ENCODE data around the gene ANKUB1. TPM values are rescaled to one million over a fixed set of nuclear protein-coding genes. Genes with fewer than 3 reads are reported as not detected.

Gene ANKUB1
- total RNA-seq, 1 donor from 2014 or later = not detected

DNA sequence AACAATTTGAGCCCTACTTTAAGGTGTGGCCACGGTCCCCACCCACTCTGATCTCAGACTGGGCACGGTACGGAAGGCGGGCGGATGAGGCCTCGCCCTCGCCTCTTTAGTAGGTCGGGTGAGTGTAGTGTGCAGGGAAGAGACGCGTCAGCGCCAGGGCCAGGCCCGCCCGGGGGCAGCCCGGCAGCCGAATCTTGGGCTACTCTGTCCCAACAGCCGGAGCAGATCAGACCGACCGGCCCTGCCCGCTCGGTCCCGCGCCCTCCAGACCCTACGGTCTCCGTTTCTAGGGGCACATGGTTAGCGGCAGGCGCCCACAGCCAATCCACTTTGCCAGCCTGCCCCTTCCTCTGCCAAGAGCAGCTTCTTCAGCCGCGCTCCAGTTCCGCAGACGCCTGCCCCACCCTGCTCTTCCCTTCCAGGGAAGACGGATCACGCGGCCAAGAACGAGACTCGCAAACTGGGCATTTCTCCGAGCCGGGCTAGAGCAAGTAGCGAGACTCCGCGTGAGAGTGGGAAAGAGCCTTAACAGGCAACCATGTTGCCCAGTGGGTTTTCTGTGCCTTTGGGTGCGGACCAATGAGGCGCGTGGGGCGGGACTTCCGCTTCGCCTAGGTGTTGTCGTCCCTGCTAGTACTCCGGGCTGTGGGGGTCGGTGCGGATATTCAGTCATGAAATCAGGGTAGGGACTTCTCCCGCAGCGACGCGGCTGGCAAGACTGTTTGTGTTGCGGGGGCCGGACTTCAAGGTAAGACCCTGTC lies 20.4 kb upstream of the ANKUB1 start, which contains the start of gene RNF13:
Gene RNF13 (plus strand): TSS at position 610 of the 761 bp plus-strand sequence. CDS start 32,812 bp downstream, outside the sequence.
- H3K27ac Mint-ChIP-seq = peak within 1 kb of the TSS; percentile 96
- H3K4me1 ChIP-seq = peaks cover 13% of the 10 kb centered on the region
- peak within 1 kb of the TSS; percentile 98 for H2AFZ ChIP-seq (replicated peaks)
- H3K27me3 ChIP-seq = no peaks in the 10 kb centered on the region
- peaks cover 2% of the 10 kb centered on the region for H3K36me3 Mint-ChIP-seq
- no peak for TF ChIP-seq EZH2 (IDR thresholded peaks at IDR 0.05)
- TF ChIP-seq, protein P1, sequence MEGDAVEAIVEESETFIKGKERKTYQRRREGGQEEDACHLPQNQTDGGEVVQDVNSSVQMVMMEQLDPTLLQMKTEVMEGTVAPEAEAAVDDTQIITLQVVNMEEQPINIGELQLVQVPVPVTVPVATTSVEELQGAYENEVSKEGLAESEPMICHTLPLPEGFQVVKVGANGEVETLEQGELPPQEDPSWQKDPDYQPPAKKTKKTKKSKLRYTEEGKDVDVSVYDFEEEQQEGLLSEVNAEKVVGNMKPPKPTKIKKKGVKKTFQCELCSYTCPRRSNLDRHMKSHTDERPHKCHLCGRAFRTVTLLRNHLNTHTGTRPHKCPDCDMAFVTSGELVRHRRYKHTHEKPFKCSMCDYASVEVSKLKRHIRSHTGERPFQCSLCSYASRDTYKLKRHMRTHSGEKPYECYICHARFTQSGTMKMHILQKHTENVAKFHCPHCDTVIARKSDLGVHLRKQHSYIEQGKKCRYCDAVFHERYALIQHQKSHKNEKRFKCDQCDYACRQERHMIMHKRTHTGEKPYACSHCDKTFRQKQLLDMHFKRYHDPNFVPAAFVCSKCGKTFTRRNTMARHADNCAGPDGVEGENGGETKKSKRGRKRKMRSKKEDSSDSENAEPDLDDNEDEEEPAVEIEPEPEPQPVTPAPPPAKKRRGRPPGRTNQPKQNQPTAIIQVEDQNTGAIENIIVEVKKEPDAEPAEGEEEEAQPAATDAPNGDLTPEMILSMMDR (IDR thresholded peaks at IDR 0.05) = no peak
- no peak for TF ChIP-seq EZH2phosphoT487 (IDR thresholded peaks at IDR 0.05)
- peaks cover 2% of the 10 kb centered on the region for H3K27me3 Mint-ChIP-seq (ENCODE audit: insufficient read depth, low read depth)
- peak within 1 kb of the TSS; percentile 99 for H3K4me3 Mint-ChIP-seq
- peaks cover 29% of the 10 kb centered on the region for H4K20me1 ChIP-seq (ENCODE audit: low read depth)
- peaks cover 40% of the 10 kb centered on the region for H3K79me2 ChIP-seq (ENCODE audit: low read depth)
- H3K9me3 Mint-ChIP-seq = no peaks in the 10 kb centered on the region
- H3K9me3 ChIP-seq (ENCODE audit: low read depth) = no peaks in the 10 kb centered on the region
- peaks cover 26% of the 10 kb centered on the region for H3K4me1 Mint-ChIP-seq
- DNase-seq (ENCODE audit: low spot score) = peak; percentile 90
- peaks cover 31% of the 10 kb centered on the region for H3F3A ChIP-seq (ENCODE audit: low read depth)
- no peak within 1 kb of the TSS for H3K9ac ChIP-seq
- H3K4me2 ChIP-seq = peak within 1 kb of the TSS; percentile 96
- H3K27ac ChIP-seq = peak within 1 kb of the TSS; percentile 48
- H3K36me3 ChIP-seq = no peaks in the 10 kb centered on the region
- peak within 1 kb of the TSS; percentile 74 for H3K4me3 ChIP-seq

DNA sequence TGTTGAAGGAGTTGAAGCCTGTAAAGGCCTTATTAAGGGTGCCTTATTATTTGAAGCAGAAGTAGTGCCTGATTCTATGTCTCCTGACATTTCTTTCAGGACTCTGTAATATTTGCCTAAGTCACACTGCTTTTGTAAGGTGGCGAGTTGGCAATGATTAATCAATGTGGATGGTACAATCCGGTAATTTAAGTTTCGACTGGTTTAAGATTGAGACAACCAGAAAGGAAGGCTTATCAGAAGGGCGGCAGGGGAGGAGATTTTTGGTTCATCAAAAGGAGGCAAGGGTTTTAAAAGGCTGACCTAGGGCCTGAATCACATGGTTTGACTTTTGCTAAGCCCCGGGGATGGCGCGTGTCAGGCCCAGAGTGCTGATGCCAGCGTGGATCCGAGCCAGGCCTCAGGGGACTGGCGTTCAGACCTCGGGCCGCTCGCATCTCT lies 19.8 kb upstream of the ANKUB1 start:
- H3K27me3 ChIP-seq = no peaks in the 10 kb centered on the region
- H3K27ac ChIP-seq = no peak overlapping the region
- H3K9me3 ChIP-seq (ENCODE audit: low read depth) = no peaks in the 10 kb centered on the region
- peak overlapping the region; percentile 98 for H2AFZ ChIP-seq (replicated peaks)
- H3K4me1 Mint-ChIP-seq = peaks cover 26% of the 10 kb centered on the region
- H3F3A ChIP-seq (ENCODE audit: low read depth) = peaks cover 31% of the 10 kb centered on the region
- H3K9ac ChIP-seq = no peak overlapping the region
- H3K36me3 Mint-ChIP-seq = peaks cover 2% of the 10 kb centered on the region
- peak overlapping the region; percentile 96 for H3K27ac Mint-ChIP-seq
- peaks cover 13% of the 10 kb centered on the region for H3K4me1 ChIP-seq
- peaks cover 2% of the 10 kb centered on the region for H3K27me3 Mint-ChIP-seq (ENCODE audit: insufficient read depth, low read depth)
- no peaks in the 10 kb centered on the region for H3K9me3 Mint-ChIP-seq
- H4K20me1 ChIP-seq (ENCODE audit: low read depth) = peaks cover 29% of the 10 kb centered on the region
- H3K4me3 ChIP-seq = peak overlapping the region; percentile 74
- H3K4me2 ChIP-seq = peak overlapping the region; percentile 96
- peak overlapping the region; percentile 99 for H3K4me3 Mint-ChIP-seq
- H3K36me3 ChIP-seq = no peaks in the 10 kb centered on the region
- DNase-seq (ENCODE audit: low spot score) = peak; percentile 41
- peaks cover 34% of the 10 kb centered on the region for H3K79me2 ChIP-seq (ENCODE audit: low read depth)
- no peak for TF ChIP-seq EZH2 (IDR thresholded peaks at IDR 0.05)
- no peak for TF ChIP-seq EZH2phosphoT487 (IDR thresholded peaks at IDR 0.05)
- TF ChIP-seq, protein P1 (IDR thresholded peaks at IDR 0.05) = no peak

DNA sequence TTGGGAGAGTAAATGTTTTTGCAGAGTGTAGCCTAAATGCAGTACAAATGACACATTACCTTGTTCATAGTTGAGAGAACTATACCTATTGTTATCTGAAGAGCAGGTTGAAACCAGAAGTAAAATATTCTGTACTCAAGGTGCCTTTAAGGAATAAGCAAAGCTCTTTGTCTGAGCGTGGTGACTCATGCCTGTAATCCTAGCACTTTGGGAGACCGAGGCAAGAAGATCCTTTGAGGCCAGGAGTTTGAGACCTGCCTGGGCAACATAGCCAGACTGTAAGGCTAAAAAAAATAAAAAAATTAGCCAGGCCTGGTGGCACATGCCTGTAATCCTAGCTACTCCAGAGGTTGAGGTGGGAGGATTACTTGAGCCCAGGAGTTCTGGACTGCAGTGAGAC lies 18.5 kb upstream of the ANKUB1 start:
- H3K4me3 Mint-ChIP-seq = no peak overlapping the region
- H3K27ac Mint-ChIP-seq = no peak overlapping the region
- Histone ChIP-seq H4K20me1 (ENCODE audit: low read depth) (peaks cover 24% of the 10 kb centered on the region), H3K4me1 (peaks cover 13% of the 10 kb centered on the region), H3F3A (ENCODE audit: low read depth) (peaks cover 31% of the 10 kb centered on the region), H3K9me3 (ENCODE audit: low read depth) (no peaks in the 10 kb centered on the region), H3K36me3 (no peaks in the 10 kb centered on the region), H3K27me3 (no peaks in the 10 kb centered on the region), H3K79me2 (ENCODE audit: low read depth) (peaks cover 21% of the 10 kb centered on the region), H3K27ac (no peak overlapping the region), H2AFZ (replicated peaks) (no peak overlapping the region), H3K4me3 (no peak overlapping the region), H3K9ac (no peak overlapping the region), H3K4me2 (no peak overlapping the region)
- H3K27me3 Mint-ChIP-seq (ENCODE audit: insufficient read depth, low read depth) = peaks cover 2% of the 10 kb centered on the region
- H3K36me3 Mint-ChIP-seq = peaks cover 2% of the 10 kb centered on the region
- no peaks in the 10 kb centered on the region for H3K9me3 Mint-ChIP-seq
- DNase-seq (ENCODE audit: low spot score) = no peak
- peaks cover 24% of the 10 kb centered on the region for H3K4me1 Mint-ChIP-seq
- TF ChIP-seq, protein P1 (IDR thresholded peaks at IDR 0.05) = no peak
- TF ChIP-seq EZH2 (IDR thresholded peaks at IDR 0.05) (no peak), EZH2phosphoT487 (IDR thresholded peaks at IDR 0.05) (no peak)

Data from neural progenitor cell (in vitro differentiated cells).